K562 (cell line): ENCODE measurements around the gene SLC10A1. TPM values are rescaled to one million over a fixed set of nuclear protein-coding genes. Genes with fewer than 3 reads are reported as not detected.

Source experiments
- ATAC-seq: fragments of 200-7000 bp; cut with Tn5 transposase; 3 replicates; pipeline ENCODE4 v1.9.1; 2020; ENCODE audit warnings: moderate library complexity
- BruUV-seq: library from RNA; stranded (reverse); fragments of 400-500 nt; replicated peaks from 2 replicates; lab custom pipeline; 2021; lab: Mats Ljungman, UMichigan
- CTCF ChIA-PET: fragments of 300-600 bp; formaldehyde crosslinking; extraction: SDS; loops from one replicate; lab custom pipeline; 2021; ENCODE audit warnings: low intra/inter-chr PET ratio; lab: Yijun Ruan, JAX
- POLR2A ChIA-PET: fragments of 300-600, 350-650 bp; sonication (Branson Sonifier 250); formaldehyde crosslinking; extraction: SDS; loops from one replicate; lab custom pipeline; 2021; ENCODE audit warnings: antibody characterized with exemption, inconsistent platforms; lab: Yijun Ruan, JAX
- DNase-seq, 4 experiments: peaks; one replicate each; pipeline versions ENCODE4 v3.0.0 to v3.0.0-alpha.2; 2011 to 2018; ENCODE audit warnings: low spot score in 3 of 4, mixed read lengths in 3 of 4; ENCODE audit errors: extremely low read depth in 1 of 4
- FAIRE-seq: peaks from 2 replicates; lab custom pipeline; 2011; peaks lifted over from hg19 to GRCh38; lab: Jason Lieb, UNC
- H2AFZ ChIP-seq: 2 replicates; pipeline ENCODE4 v1.6.0; 2011; ENCODE audit warnings: low read depth, low read length, control low read depth, inconsistent platforms
- H3K27ac ChIP-seq: fragments of 200-600 bp; 3 replicates; pipeline ENCODE4 v1.8.0; 2011; ENCODE audit warnings: low read depth, mild to moderate bottlenecking, control low read depth, inconsistent platforms, low read length, moderate library complexity, mixed read lengths; ENCODE audit errors: extremely low read depth
- H3K27me3 ChIP-seq, 2 experiments: fragments of 300-600 bp in 1 of 2; 2 replicates in 1 of 2; 3 replicates in 1 of 2; pipeline versions ENCODE4 v1.6.0 to v1.8.0; 2011; ENCODE audit warnings: inconsistent platforms in 2 of 2, low read length in 2 of 2, mild to moderate bottlenecking in 1 of 2, mixed read lengths in 1 of 2, moderate library complexity in 1 of 2; ENCODE audit not compliant: control insufficient read depth in 2 of 2, insufficient read depth in 2 of 2
- H3K36me3 ChIP-seq: fragments of 300-600 bp; 3 replicates; pipeline ENCODE4 v1.8.0; 2011; ENCODE audit warnings: mild to moderate bottlenecking, low read length, inconsistent platforms; ENCODE audit not compliant: control insufficient read depth, insufficient read depth
- H3K4me1 ChIP-seq, 2 experiments: fragments of 200-600 bp in 1 of 2; replicated peaks in 1 of 2; 2 replicates in 1 of 2; 3 replicates in 1 of 2; pipeline versions ENCODE4 v1.5.1 to v1.8.0; 2011; ENCODE audit warnings: inconsistent platforms in 2 of 2, low read length in 2 of 2, mild to moderate bottlenecking in 1 of 2, mixed read lengths in 1 of 2, moderate library complexity in 1 of 2; ENCODE audit not compliant: control insufficient read depth in 2 of 2, insufficient read depth in 2 of 2
- H3K4me2 ChIP-seq: 2 replicates; pipeline ENCODE4 v1.6.1; 2011; ENCODE audit warnings: low read length, control low read depth, inconsistent platforms, mixed read lengths; ENCODE audit not compliant: insufficient read depth
- H3K4me3 ChIP-seq: fragments of 200-600 bp; sonication (generic), shearing (Covaris generic); 2 replicates; pipeline ENCODE4 v1.5.1; 2016; ENCODE audit warnings: control low read depth, inconsistent platforms
- H3K79me2 ChIP-seq: fragments of 200-600 bp; 3 replicates; pipeline ENCODE4 v1.8.0; 2011; ENCODE audit warnings: low read length, inconsistent platforms; ENCODE audit not compliant: control insufficient read depth, insufficient read depth
- H3K9ac ChIP-seq, 2 experiments: 2 replicates each; pipeline versions ENCODE4 v1.6.0 to v1.6.1; 2011; ENCODE audit warnings: low read depth in 2 of 2, low read length in 2 of 2, control low read depth in 1 of 2, inconsistent platforms in 1 of 2, mild to moderate bottlenecking in 1 of 2, mixed read lengths in 1 of 2; ENCODE audit not compliant: insufficient read depth in 1 of 2
- H3K9me1 ChIP-seq: one replicate; pipeline ENCODE4 v1.6.0; 2011; ENCODE audit warnings: inconsistent platforms, mild to moderate bottlenecking, low read length, moderate library complexity; ENCODE audit not compliant: control insufficient read depth, insufficient read depth
- H3K9me3 ChIP-seq: replicated peaks from 2 replicates; pipeline ENCODE4 v1.5.1; 2011; ENCODE audit warnings: low read depth, low read length, inconsistent platforms; ENCODE audit not compliant: control insufficient read depth, insufficient read depth
- H4K20me1 ChIP-seq: replicated peaks from 2 replicates; pipeline ENCODE4 v1.6.1; 2011; ENCODE audit warnings: low read length, inconsistent platforms, mixed read lengths; ENCODE audit not compliant: control insufficient read depth, insufficient read depth
- BCL6 ChIP-seq: fragments of 250-450 bp; sonication (Bioruptor Pico); IDR thresholded peaks from 2 replicates; pipeline ENCODE4 v1.4.0; 2020
- CREB3L1 ChIP-seq: fragments of 450-650 bp; IDR thresholded peaks from 2 replicates; pipeline ENCODE4 v1.6.1; 2014; ENCODE audit warnings: low read depth, mild to moderate bottlenecking, moderate library complexity, borderline replicate concordance
- GATA2 ChIP-seq: sonication (generic); formaldehyde crosslinking; IDR thresholded peaks from 2 replicates; pipeline ENCODE4 v1.4.0; 2020; ENCODE audit warnings: mild to moderate bottlenecking, missing genetic modification reagents
- NFATC3 ChIP-seq: fragments of 450-650 bp; IDR thresholded peaks from 2 replicates; pipeline ENCODE4 v1.6.1; 2017; ENCODE audit warnings: mild to moderate bottlenecking
- RBFOX2 ChIP-seq: fragments of 200-400 bp; formaldehyde crosslinking; IDR thresholded peaks from 2 replicates; pipeline ENCODE4 v1.6.1; 2017; ENCODE audit warnings: low read depth, mild to moderate bottlenecking, low read length, moderate library complexity
- RBM14 ChIP-seq: fragments of 200-400 bp; formaldehyde crosslinking; IDR thresholded peaks from 2 replicates; pipeline ENCODE4 v1.6.1; 2018; ENCODE audit warnings: low read depth, mild to moderate bottlenecking, low read length, moderate library complexity, borderline replicate concordance; ENCODE audit not compliant: insufficient read depth
- ZNF354B ChIP-seq: fragments of 250-450 bp; sonication (Bioruptor Pico); IDR thresholded peaks from 2 replicates; pipeline ENCODE4 v1.4.0; 2020
- WGBS: fragments of 100-300 bp; shearing (Covaris generic); methylation state at CpG from one replicate; pipeline ENCODE4 v1.1.6; 2016; ENCODE audit warnings: low coverage, mixed read lengths; ENCODE audit not compliant: insufficient coverage; ENCODE audit errors: missing lambda C conversion rate; 5-methylcytosine and 5-hydroxymethylcytosine counted together
- in situ Hi-C: fragments of 300-500 bp; cut with MboI; formaldehyde crosslinking; loops from 4 replicates; pipeline ENCODE4 v1.15.0; 2018; ENCODE audit warnings: inconsistent platforms, mixed read lengths
- intact Hi-C: fragments of 100-400 bp; cut with micrococcal nuclease; formaldehyde crosslinking; loops from 2 replicates; pipeline ENCODE4 v1.14.2; 2022
- polyA plus RNA-seq, 8 experiments: library from polyadenylated mRNA; depleted of rRNA in 4 of 8; stranded (reverse) in 5 of 8; unstranded in 3 of 8; fragments of >200 nt; fragmentation: Nextera tagmentation in 2 of 8; fragmentation: Illumina TruSeq in 1 of 8; extraction: Ambion mirVana in 2 of 8; extraction: Trizol in 1 of 8; gene quantifications; 2 replicates each; pipeline versions ENCODE4 v1.2.1 to v1.2.3, GENCODE V29; 2011 to 2014; ENCODE audit warnings: inconsistent platforms in 1 of 8, missing spikeins in 1 of 8
- total RNA-seq, 7 experiments: library from RNA; depleted of rRNA in 6 of 7; stranded (reverse); fragments of >200 nt in 6 of 7; fragmentation: Illumina TruSeq in 2 of 7; extraction: Trizol in 2 of 7; gene quantifications; 2 replicates each; pipeline versions ENCODE4 v1.2.1 to v1.2.3, GENCODE V29; 2011 to 2021; ENCODE audit warnings: low replicate concordance in 1 of 7
- TF ChIP-seq, protein P1 (sequence below): fragments of 450-650 bp; conservative IDR thresholded peaks from 2 replicates; pipeline ENCODE4 v1.6.1; 2016; ENCODE audit warnings: missing genetic modification characterization, low read depth, mild to moderate bottlenecking, missing compliant biosample characterization, moderate library complexity

The SLC10A1 gene
- total and polyA plus RNA-seq, 9 of the 15 experiments (the other 6 are each of a cell fraction or from before 2014, with no cell fraction given): not detected

GRCh38 chr14:69769623-69770022 lies 27.4 kb downstream of the SLC10A1 start:
- no peak for DNase-seq
- H2AFZ ChIP-seq: no peak overlapping the region
- H3K4me1 ChIP-seq: peaks cover 8 to 11% of the 10 kb centered on the region in 2 experiments; a peak in 3 of 5 replicates
- POLR2A ChIA-PET: interaction anchor here (0.7 to 1.4 kb wide), 2 partner anchors 9 to 11 kb away, joined by 3 read pairs; no protein-coding TSS in a partner anchor
- no peaks in the 10 kb centered on the region for H3K27me3 ChIP-seq
- H3K4me2 ChIP-seq: no peak overlapping the region
- peaks cover 45% of the 10 kb centered on the region for H3K79me2 ChIP-seq
- intact Hi-C loops: no loop called here
- no peak overlapping the region for H3K27ac ChIP-seq
- CTCF ChIA-PET: no interaction called here
- 96% methylated on average over 21 of the region's 22 CpGs for WGBS
- no peak for FAIRE-seq
- peaks cover 33% of the 10 kb centered on the region for H4K20me1 ChIP-seq
- H3K9me3 ChIP-seq: 0 out of 2 replicates have a peak, but pooled peaks cover 2% of the 10 kb centered on the region
- in situ Hi-C loops: no loop called here
- ATAC-seq: no peak
- H3K36me3 ChIP-seq: peaks cover 68% of the 10 kb centered on the region
- H3K4me3 ChIP-seq: no peak overlapping the region
- TF ChIP-seq RBM14 (no peak), GATA2 (CRISPR knock-in tag) (0 out of 2 replicates have a peak, but pooled peaks have one; percentile 11)
- TF ChIP-seq, protein P1, sequence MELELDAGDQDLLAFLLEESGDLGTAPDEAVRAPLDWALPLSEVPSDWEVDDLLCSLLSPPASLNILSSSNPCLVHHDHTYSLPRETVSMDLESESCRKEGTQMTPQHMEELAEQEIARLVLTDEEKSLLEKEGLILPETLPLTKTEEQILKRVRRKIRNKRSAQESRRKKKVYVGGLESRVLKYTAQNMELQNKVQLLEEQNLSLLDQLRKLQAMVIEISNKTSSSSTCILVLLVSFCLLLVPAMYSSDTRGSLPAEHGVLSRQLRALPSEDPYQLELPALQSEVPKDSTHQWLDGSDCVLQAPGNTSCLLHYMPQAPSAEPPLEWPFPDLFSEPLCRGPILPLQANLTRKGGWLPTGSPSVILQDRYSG (tag): no peak
- H3K9me1 ChIP-seq: peaks cover 7% of the 10 kb centered on the region
- BruUV-seq: no TSS peak
- no peak overlapping the region for H3K9ac ChIP-seq

DNA sequence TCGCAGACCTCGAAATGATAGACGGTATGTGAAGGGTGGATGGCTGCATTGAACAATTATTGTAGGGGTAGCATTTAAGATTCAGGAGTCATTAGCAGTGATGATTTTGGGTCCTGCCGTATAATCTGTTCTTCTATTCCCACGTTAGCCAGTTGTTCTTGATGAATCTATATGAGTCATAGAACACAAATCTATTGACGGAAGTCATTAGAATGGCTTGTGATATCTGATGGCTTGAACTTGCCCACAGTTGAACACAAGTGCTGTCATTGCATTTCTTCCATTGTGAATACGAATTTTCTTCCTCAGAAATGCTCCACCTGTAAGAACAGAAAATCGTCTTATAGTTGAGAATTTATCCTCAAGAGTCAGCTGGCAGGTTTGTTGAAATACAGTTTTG lies 28.2 kb downstream of the SLC10A1 start:
- no TSS peak for BruUV-seq
- Histone ChIP-seq H3K9me1 (peaks cover 7% of the 10 kb centered on the region), H3K4me2 (peak overlapping the region; percentile 95), H3K27me3 (no peaks in the 10 kb centered on the region), H3K27ac (no peak overlapping the region), H3K36me3 (peaks cover 62% of the 10 kb centered on the region), H3K9me3 (0 out of 2 replicates have a peak, but pooled peaks cover 2% of the 10 kb centered on the region), H3K9ac (peak overlapping the region in 1 of 2 experiments; percentile 100; a peak in 2 of 4 replicates), H3K4me3 (peak overlapping the region; percentile 100; the same call in 1 of the 2 replicates), H2AFZ (no peak overlapping the region), H4K20me1 (peaks cover 33% of the 10 kb centered on the region), H3K4me1 (peaks cover 8 to 11% of the 10 kb centered on the region in 2 experiments; a peak in 3 of 5 replicates), H3K79me2 (peaks cover 45% of the 10 kb centered on the region)
- no peak for TF ChIP-seq CREB3L1
- TF ChIP-seq NFATC3: no peak
- no peak for TF ChIP-seq BCL6 (CRISPR knock-in tag)
- 0 out of 2 replicates have a peak, but pooled peaks have one; percentile 16 for TF ChIP-seq RBFOX2
- no peak for TF ChIP-seq ZNF354B (CRISPR knock-in tag)
- no peak for FAIRE-seq
- in situ Hi-C loops (no loop called here), intact Hi-C loops (no loop called here)
- no peak for ATAC-seq
- ChIA-PET CTCF (no interaction called here), POLR2A (interaction anchor here (0.6 to 1.4 kb wide), 2 partner anchors 10 to 64 kb away, joined by 3 read pairs; no protein-coding TSS in a partner anchor)
- DNase-seq: no peak
- 74% methylated on average over 7 of the region's 8 CpGs for WGBS
